Activated CD4-positive, alpha-beta T cell treated with anti-CD3 and anti-CD28 coated beads, Interleukin-2, amount 50 U/mL, for 4 hours (primary cell): ENCODE results near the gene ELF4.

ENCODE experiments used
- DNase-seq, 2 experiments: peaks; one replicate each; pipeline ENCODE4 v3.0.0-alpha.2; 2020

ELF4 gene

DNA sequence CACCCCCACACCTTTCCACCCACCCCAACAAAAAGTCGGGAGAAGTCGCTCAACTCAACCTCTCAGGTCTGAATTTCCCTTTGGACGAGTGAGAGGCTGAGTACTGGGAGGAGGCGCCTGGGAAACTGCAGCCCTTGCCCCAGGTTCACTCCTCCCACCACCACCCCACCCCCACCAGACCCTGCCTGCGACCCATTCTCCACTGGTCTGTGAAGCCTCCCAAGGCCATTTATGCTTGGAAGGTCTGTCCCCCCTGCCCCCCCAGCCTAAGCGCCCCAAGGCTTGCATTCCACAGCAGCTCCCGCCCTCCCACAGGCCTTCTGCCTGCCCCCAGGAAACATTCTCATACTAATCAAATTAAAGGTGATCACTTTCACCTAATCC lies 27.2 kb downstream of the ELF4 start:
- DNase-seq: no peak

DNA sequence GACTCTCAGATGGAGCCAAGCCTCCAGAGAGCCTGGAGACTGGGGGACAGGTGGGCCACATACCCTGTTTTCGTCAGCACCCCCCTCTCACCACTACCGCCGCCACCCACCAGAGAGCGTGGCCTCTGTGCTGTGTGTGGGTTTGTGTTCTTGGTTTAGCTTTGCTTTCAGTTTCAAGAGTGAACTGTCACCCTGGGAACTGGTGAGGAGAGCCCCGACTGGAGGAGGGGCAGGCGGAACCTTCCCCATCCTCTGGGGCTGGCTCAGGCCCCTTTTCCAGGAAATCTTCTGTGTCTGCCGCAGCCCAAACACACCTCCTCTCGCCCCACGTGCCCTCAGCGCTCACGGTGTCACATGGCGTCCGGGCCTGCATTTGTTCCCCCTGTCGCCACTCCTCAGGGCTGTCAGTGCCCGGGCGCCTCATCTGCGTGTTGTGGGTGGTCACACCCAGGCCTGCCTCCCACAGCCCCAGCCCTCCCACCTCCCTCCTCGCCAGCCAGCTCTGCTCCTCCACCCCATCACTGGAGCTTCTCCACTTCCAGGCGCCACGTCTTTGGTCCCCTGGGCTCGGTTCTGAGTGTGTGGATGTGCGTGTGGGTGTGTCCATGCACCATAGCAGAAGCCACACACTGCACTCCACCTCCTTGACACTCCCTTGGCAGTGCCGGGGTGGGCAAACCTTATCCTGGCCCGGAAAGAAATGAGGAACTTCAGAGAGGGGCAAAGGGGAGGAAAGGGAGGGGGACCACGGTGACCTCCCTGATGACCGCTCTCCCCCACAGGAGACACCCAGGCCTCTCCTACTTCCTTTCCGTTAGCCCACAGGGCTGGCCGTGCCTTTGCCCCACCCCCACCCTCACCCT lies 27.8 kb downstream of the ELF4 start:
- peak; percentile 63 to 74 for DNase-seq

- DNase-seq: no peak
These were observed 28.8 kb downstream of the ELF4 start for GRCh38 chrX:130081421-130082045.

DNA sequence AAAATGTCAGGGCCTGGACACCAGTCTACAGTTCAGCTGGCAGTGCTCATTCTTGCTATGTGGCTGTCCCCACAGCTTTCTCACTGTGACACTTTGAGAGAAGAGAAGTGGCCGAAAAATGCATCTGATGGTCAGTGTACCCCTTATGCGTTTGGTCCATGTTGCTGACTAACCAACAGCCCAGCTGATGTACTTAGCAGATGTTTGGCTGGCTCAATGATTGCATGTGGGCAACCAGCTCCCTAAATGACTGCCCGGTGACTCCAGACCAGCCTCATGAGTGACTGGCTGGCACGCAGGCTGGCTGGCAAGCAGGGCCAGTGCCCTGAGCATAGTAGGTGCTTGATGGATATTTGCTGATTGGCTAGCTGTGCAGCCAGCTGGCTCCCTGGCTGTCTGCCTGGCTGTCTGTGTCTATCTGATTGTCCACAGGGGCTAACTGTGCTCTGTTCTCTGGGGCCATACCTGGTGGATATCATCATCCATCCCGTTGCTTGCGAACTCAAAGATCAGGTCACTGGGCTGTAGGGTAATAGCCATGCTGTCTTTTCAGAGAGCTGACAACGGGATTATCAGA lies 29.4 kb downstream of the ELF4 start:
- no peak for DNase-seq

DNA sequence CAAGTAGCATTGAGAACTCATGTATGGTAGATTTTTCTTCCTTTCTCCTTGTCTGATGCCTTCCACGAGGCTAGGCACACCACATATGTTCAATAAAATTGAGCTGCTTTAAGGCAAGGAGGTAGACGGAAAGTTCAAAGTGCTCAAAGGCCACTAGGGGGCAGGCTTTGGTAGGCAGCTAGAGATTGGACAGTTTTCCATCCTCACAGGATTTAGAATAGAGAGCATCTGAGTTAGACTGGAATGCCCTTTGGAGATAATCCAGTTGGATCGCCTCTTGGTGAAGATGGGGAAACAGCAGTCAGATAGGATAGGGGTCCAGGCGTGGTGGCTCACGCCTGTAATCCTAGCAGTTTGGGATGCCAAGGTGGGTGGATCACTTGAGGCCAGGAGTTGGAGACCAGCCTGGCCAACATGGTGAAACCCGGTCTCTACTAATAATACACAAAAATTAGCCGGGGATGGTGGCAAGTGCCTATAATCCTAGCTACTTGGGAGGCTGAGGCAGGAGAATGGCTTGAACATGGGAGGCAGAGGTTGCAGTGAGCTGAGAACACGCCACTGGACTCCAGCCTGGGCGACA lies 30.4 kb downstream of the ELF4 start:
- peak; percentile 40 to 48 for DNase-seq

DNA sequence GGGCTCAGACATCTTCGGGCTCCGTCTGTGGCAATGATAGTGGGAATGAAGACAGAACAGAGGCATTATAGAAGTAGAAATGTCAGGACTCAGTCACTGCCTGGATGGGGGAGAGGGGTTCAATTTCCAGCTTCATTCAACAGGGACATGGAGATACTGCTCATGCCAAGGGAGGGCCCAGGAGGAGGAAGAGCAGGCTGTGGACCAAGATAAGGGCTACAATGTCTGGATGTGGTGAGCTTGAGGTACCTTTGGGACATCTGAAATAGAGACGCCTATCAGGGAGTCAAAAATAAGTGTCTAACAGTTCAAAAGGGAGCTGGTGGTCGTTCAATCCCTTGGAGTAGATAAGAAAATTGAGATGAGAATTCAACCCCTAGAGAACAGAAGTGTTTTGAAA lies 34.5 kb downstream of the ELF4 start:
- DNase-seq: no peak

DNA sequence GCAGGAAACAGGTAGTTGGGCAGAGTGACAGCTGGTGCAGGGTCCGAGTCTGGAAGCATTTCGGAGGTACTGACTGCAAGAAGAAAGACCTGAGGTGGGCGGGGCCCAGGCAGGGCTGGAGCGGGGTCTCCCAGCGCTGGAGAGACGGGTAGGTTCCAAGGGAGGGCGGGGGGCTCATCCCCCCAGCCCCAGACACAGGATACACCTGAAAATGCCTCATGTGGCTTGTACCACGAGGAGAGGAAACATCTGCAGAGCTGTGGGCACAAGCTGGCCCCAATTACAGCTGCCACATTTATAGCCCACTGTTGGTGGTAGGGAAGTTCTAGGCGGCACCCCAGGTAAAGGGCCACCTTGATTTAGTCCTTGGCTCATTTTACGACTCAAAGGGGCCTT lies 38.0 kb downstream of the ELF4 start:
- no peak for DNase-seq

GRCh38 chrX:130071611-130072344 lies 38.5 kb downstream of the ELF4 start:
- DNase-seq: no peak

DNA sequence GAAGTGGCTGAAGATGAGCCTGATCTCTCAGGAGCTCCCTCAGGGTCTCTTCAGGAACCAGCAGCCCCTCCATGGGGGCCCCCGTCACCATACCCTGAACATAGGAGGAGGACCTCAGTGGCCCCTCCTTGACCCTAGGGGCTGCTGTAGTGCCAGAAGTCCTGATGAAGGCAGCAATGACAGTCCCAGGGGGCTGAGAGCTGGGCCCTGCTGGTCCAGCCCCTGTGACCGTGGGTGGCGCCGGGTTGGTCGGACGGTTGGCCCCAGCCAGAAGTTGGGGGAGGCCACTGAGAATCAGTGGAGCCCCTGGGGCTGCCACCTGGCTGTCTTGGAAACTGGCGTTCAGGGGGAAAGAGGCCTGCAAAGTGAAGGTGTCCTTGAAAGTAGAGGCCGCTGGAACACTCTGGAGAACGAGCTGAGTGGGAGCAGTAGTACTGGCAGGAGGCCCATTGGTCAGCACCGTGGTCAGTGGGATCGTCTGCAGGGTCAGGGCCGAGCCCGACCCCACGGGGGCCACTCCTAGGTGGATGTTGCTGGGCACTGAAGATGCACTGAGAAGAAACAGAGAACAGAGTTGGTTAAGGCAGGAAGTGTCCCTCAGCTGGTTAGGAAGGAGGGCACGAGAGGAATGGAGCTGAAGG lies 43.2 kb downstream of the ELF4 start:
- no peak for DNase-seq

DNA sequence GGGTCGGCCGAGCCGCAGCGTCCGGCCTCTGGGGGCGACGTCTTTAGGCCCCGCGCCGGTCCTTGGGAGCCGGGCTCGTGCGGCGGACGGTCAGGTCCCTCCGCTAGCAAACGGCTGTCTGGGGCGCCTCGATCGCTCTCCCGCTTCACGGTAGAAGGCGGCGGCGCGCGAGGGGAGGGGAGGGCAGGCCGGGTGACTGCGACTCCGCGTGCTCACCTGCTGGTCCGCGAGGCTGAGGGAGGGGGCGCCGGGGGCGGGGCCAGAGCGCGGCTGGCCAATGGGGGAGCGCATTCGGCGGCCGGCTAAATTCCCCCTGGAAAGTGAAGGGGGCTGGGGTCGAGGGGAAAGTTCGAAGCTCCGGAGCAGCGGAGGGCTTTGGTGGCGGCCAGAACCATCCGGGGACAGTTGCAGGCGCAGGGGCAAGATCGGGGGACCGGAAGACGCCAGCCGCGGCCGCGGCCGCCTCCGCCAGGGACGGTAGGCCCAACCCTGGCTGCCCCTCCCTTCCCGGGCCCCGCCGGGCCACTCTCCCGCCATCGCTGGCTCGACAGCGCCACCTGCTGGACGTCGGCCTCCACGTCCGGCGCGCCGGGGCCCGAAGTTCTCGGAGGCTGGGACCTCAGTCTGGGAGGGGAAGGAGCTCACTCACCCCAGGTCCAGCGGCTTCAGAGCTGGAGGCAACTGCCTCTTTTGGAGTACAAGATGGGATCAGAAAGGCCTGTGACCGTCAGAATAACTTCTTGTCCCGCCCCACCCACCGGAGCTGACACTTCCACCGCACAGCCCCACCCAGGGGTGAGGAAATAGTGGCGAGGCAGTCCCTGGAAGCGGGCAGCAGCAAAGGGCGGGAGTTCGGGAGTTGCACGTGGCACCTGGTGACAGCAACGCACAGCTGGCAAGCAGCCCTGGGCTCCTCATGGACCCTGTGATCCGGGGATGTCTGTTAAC lies 49.9 kb downstream of the ELF4 start:
- DNase-seq: peak; percentile 71 to 72

GRCh38 chrX:130058652-130059051 lies 51.6 kb downstream of the ELF4 start:
- no peak for DNase-seq

DNA sequence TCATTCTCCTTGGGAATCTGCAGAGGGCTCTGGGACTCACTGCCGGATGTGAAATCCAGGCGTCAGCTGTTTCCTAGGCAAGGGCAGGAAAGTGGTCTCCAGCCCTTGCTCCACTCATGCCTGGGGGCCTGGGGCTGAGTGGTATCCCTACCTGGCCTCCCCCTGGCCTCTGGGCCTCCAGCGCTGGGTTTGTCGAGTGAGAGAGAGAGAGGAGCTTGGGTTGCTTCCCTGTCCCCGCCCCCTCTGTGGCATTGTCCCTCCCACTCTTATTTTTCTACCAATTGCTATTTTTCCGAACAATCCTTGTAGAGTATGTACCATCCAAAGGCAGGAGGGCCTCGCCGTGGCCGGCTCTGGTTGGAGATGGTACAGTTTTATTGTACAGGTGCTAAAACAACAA lies 53.1 kb downstream of the ELF4 start:
- DNase-seq: no peak

DNA sequence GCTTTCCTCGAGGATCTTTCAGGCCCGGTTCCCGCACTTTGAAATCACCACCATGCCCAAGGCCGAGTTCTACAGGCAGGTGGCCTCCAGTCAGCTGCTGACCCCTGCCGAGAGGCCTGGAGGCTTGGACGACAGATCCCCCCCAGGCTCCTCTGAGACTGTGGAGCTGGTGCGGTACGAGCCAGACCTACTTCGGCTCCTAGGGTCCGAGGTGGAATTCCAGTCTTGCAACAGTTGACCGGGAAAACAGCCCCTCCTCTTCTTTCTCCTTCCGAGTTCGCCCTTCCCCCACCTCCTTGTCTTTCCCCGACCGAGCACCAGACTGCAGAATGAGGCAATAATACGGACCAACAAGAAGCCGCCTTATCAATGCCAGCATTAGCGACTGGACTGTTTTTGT lies 54.4 kb downstream of the ELF4 start:
- DNase-seq: no peak

DNA sequence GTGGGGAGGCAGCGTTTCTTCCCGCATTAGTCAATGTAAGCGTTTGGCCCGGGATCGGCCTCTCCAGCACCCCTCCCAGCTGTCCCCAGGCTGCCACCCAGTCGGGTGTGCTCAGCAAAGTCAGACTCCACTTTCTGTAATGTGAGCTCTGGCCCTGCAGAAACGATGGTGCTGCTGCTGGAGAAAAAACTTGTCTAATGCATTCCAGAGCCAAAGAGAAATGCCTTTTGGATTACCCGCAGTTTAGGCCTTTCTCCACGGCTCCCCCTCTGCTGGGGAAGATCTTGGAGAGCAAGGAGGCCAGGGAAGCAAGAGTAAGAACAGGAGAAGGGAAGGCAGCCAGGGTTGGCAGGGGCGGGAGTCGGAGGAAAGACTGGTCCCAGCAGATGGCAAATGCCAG lies 55.2 kb downstream of the ELF4 start:
- DNase-seq: no peak

GRCh38 chrX:130053236-130053635 lies 57.1 kb downstream of the ELF4 start:
- DNase-seq: no peak

DNA sequence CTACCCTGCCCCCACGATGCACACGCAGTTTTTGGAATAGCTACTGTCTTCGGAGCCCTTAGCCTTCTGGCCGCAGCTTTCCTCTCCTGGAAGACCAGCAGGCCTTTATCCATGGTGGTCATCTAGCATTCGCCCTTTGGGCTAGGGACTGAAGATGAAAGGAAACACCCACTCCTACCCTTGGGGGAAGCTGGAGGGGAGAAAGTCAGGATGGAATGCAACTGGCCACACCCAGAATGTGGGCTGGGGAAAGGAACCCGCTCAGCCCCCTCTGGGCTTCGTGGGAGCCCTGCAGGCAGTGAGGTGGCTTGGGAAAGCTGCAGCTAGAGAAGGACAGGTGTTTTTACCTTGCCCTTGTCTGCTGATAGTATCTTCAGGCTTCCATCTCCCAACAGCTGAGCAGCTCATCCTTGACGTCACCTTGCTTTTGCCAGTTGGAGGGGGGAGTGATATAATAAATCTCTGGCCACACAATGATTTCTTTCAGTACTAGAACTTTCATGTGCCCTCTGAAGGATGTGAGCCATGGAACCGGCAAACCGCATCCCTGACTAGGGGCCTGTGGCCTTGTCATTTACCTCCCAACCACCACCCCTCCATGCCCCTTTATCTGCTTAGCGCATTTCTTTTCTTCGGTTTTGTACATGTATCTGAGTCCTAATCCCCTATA lies 59.0 kb downstream of the ELF4 start:
- DNase-seq: no peak

GRCh38 chrX:130049821-130050220 lies 60.5 kb downstream of the ELF4 start:
- DNase-seq: no peak

GRCh38 chrX:130048686-130049222 lies 61.5 kb downstream of the ELF4 start:
- DNase-seq: no peak

DNA sequence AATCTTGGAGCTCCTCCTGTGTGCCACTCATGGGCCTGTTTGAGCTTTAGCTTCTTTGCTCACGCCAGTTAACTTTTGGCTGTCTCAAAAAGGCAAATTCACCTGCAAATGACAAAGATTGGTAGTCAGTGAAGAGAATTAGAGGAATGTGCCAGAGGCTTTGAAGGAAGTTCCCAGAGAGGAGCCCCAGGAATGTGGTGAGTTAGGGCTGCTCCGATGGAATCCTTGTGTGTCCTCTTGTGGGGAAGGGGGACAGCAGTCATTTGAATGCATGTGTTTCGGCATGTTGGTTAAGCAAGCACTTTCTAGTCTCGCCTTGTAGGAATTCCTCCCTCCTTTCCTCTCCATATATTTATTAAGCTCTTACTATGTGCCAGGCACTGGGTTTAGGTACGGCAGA lies 62.9 kb downstream of the ELF4 start:
- DNase-seq: no peak

GRCh38 chrX:130039847-130040246 lies 70.5 kb downstream of the ELF4 start:
- no peak for DNase-seq

DNA sequence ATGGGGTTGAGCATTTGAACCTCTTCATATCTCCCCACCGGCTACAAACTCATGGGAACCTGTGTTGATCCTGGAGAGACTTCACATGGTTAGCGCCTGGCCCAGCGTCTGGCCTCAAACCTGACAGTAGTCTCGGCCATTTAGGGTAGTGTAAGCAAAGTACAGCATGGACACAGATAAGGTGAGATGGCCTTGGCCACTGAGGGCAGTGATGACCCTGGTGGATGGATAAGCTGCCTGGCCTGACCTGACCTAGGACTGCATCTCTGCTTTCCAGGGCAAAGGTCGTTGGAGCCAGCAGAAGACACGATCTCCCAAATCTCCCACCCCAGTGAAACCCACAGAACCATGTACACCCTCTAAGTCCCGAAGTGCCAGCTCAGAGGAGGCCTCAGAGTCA lies 76.1 kb downstream of the ELF4 start:
- DNase-seq: no peak
